K562 (cell line): ENCODE data around the gene IPCEF1. TPM values are rescaled to one million over a fixed set of nuclear protein-coding genes. Genes with fewer than 3 reads are reported as not detected.

ENCODE experiments used
- ATAC-seq: fragments of 200-7000 bp; cut with Tn5 transposase; 3 replicates; pipeline ENCODE4 v1.9.1; 2020; ENCODE audit warnings: moderate library complexity
- BruUV-seq: library from RNA; stranded (reverse); fragments of 400-500 nt; replicated peaks from 2 replicates; lab custom pipeline; 2021; lab: Mats Ljungman, UMichigan
- CTCF ChIA-PET: fragments of 300-600 bp; formaldehyde crosslinking; extraction: SDS; loops from one replicate; lab custom pipeline; 2021; ENCODE audit warnings: low intra/inter-chr PET ratio; lab: Yijun Ruan, JAX
- POLR2A ChIA-PET: fragments of 300-600, 350-650 bp; sonication (Branson Sonifier 250); formaldehyde crosslinking; extraction: SDS; loops from one replicate; lab custom pipeline; 2021; ENCODE audit warnings: antibody characterized with exemption, inconsistent platforms; lab: Yijun Ruan, JAX
- DNase-seq, 4 experiments: peaks; one replicate each; pipeline versions ENCODE4 v3.0.0 to v3.0.0-alpha.2; 2011 to 2018; ENCODE audit warnings: low spot score in 3 of 4, mixed read lengths in 3 of 4; ENCODE audit errors: extremely low read depth in 1 of 4
- FAIRE-seq: peaks from 2 replicates; lab custom pipeline; 2011; peaks lifted over from hg19 to GRCh38; lab: Jason Lieb, UNC
- H2AFZ ChIP-seq: 2 replicates; pipeline ENCODE4 v1.6.0; 2011; ENCODE audit warnings: low read depth, low read length, control low read depth, inconsistent platforms
- H3K27ac ChIP-seq: fragments of 200-600 bp; 3 replicates; pipeline ENCODE4 v1.8.0; 2011; ENCODE audit warnings: low read depth, mild to moderate bottlenecking, control low read depth, inconsistent platforms, low read length, moderate library complexity, mixed read lengths; ENCODE audit errors: extremely low read depth
- H3K27me3 ChIP-seq, 2 experiments: fragments of 300-600 bp in 1 of 2; 2 replicates in 1 of 2; 3 replicates in 1 of 2; pipeline versions ENCODE4 v1.6.0 to v1.8.0; 2011; ENCODE audit warnings: inconsistent platforms in 2 of 2, low read length in 2 of 2, mild to moderate bottlenecking in 1 of 2, mixed read lengths in 1 of 2, moderate library complexity in 1 of 2; ENCODE audit not compliant: control insufficient read depth in 2 of 2, insufficient read depth in 2 of 2
- H3K36me3 ChIP-seq: fragments of 300-600 bp; 3 replicates; pipeline ENCODE4 v1.8.0; 2011; ENCODE audit warnings: mild to moderate bottlenecking, low read length, inconsistent platforms; ENCODE audit not compliant: control insufficient read depth, insufficient read depth
- H3K4me1 ChIP-seq, 2 experiments: fragments of 200-600 bp in 1 of 2; replicated peaks in 1 of 2; 2 replicates in 1 of 2; 3 replicates in 1 of 2; pipeline versions ENCODE4 v1.5.1 to v1.8.0; 2011; ENCODE audit warnings: inconsistent platforms in 2 of 2, low read length in 2 of 2, mild to moderate bottlenecking in 1 of 2, mixed read lengths in 1 of 2, moderate library complexity in 1 of 2; ENCODE audit not compliant: control insufficient read depth in 2 of 2, insufficient read depth in 2 of 2
- H3K4me2 ChIP-seq: 2 replicates; pipeline ENCODE4 v1.6.1; 2011; ENCODE audit warnings: low read length, control low read depth, inconsistent platforms, mixed read lengths; ENCODE audit not compliant: insufficient read depth
- H3K4me3 ChIP-seq: fragments of 200-600 bp; sonication (generic), shearing (Covaris generic); 2 replicates; pipeline ENCODE4 v1.5.1; 2016; ENCODE audit warnings: control low read depth, inconsistent platforms
- H3K79me2 ChIP-seq: fragments of 200-600 bp; 3 replicates; pipeline ENCODE4 v1.8.0; 2011; ENCODE audit warnings: low read length, inconsistent platforms; ENCODE audit not compliant: control insufficient read depth, insufficient read depth
- H3K9ac ChIP-seq, 2 experiments: 2 replicates each; pipeline versions ENCODE4 v1.6.0 to v1.6.1; 2011; ENCODE audit warnings: low read depth in 2 of 2, low read length in 2 of 2, control low read depth in 1 of 2, inconsistent platforms in 1 of 2, mild to moderate bottlenecking in 1 of 2, mixed read lengths in 1 of 2; ENCODE audit not compliant: insufficient read depth in 1 of 2
- H3K9me1 ChIP-seq: one replicate; pipeline ENCODE4 v1.6.0; 2011; ENCODE audit warnings: inconsistent platforms, mild to moderate bottlenecking, low read length, moderate library complexity; ENCODE audit not compliant: control insufficient read depth, insufficient read depth
- H3K9me3 ChIP-seq: replicated peaks from 2 replicates; pipeline ENCODE4 v1.5.1; 2011; ENCODE audit warnings: low read depth, low read length, inconsistent platforms; ENCODE audit not compliant: control insufficient read depth, insufficient read depth
- H4K20me1 ChIP-seq: replicated peaks from 2 replicates; pipeline ENCODE4 v1.6.1; 2011; ENCODE audit warnings: low read length, inconsistent platforms, mixed read lengths; ENCODE audit not compliant: control insufficient read depth, insufficient read depth
- CBFA2T3 ChIP-seq: fragments of 450-650 bp; IDR thresholded peaks from 2 replicates; pipeline ENCODE4 v1.6.1; 2017
- CEBPB ChIP-seq: fragments of 450-650 bp; IDR thresholded peaks from 2 replicates; pipeline ENCODE4 v1.6.1; 2016; ENCODE audit warnings: missing genetic modification characterization, missing compliant biosample characterization
- ETV6 ChIP-seq, 3 experiments: fragments of 150-350 bp in 1 of 3; sonication (generic) in 1 of 3; formaldehyde crosslinking in 1 of 3; IDR thresholded peaks; 2 replicates each; pipeline versions ENCODE4 v1.6.1 to v1.8.0; 2014 to 2022; ENCODE audit warnings: borderline replicate concordance in 2 of 3, low read depth in 2 of 3, antibody characterized with exemption in 1 of 3, low read length in 1 of 3, mild to moderate bottlenecking in 1 of 3, missing genetic modification reagents in 1 of 3
- HBP1 ChIP-seq: fragments of 450-650 bp; formaldehyde crosslinking; IDR thresholded peaks from 2 replicates; pipeline ENCODE4 v1.4.0; 2022; ENCODE audit warnings: missing genetic modification characterization
- MAFF ChIP-seq: IDR thresholded peaks from 2 replicates; pipeline ENCODE4 v1.6.1; 2012; ENCODE audit warnings: low read length, improper control_type of control experiment
- MAFK ChIP-seq: IDR thresholded peaks from 2 replicates; pipeline ENCODE4 v1.6.1; 2011; ENCODE audit warnings: low read length, improper control_type of control experiment
- ZNF277 ChIP-seq: fragments of 250-450 bp; sonication (Bioruptor Pico); IDR thresholded peaks from 2 replicates; pipeline ENCODE4 v1.8.0; 2022; ENCODE audit warnings: inconsistent platforms, mild to moderate bottlenecking, moderate library complexity, borderline replicate concordance
- ZNF449 ChIP-seq: fragments of 250-450 bp; sonication (Bioruptor Pico); IDR thresholded peaks from 2 replicates; pipeline ENCODE4 v1.8.0; 2022; ENCODE audit warnings: moderate library complexity, mild to moderate bottlenecking, inconsistent platforms
- ZNF609 ChIP-seq: sonication (generic); formaldehyde crosslinking; IDR thresholded peaks from 2 replicates; pipeline ENCODE4 v1.8.1; 2023; ENCODE audit warnings: missing genetic modification reagents, mild to moderate bottlenecking, borderline replicate concordance
- ZNF780A ChIP-seq: fragments of 250-450 bp; sonication (Bioruptor Pico); IDR thresholded peaks from 2 replicates; pipeline ENCODE4 v1.5.0; 2021; ENCODE audit warnings: mild to moderate bottlenecking
- WGBS: fragments of 100-300 bp; shearing (Covaris generic); methylation state at CpG from one replicate; pipeline ENCODE4 v1.1.6; 2016; ENCODE audit warnings: low coverage, mixed read lengths; ENCODE audit not compliant: insufficient coverage; ENCODE audit errors: missing lambda C conversion rate; 5-methylcytosine and 5-hydroxymethylcytosine counted together
- in situ Hi-C: fragments of 300-500 bp; cut with MboI; formaldehyde crosslinking; loops from 4 replicates; pipeline ENCODE4 v1.15.0; 2018; ENCODE audit warnings: inconsistent platforms, mixed read lengths
- intact Hi-C: fragments of 100-400 bp; cut with micrococcal nuclease; formaldehyde crosslinking; loops from 2 replicates; pipeline ENCODE4 v1.14.2; 2022
- polyA plus RNA-seq, 8 experiments: library from polyadenylated mRNA; depleted of rRNA in 4 of 8; stranded (reverse) in 5 of 8; unstranded in 3 of 8; fragments of >200 nt; fragmentation: Nextera tagmentation in 2 of 8; fragmentation: Illumina TruSeq in 1 of 8; extraction: Ambion mirVana in 2 of 8; extraction: Trizol in 1 of 8; gene quantifications; 2 replicates each; pipeline versions ENCODE4 v1.2.1 to v1.2.3, GENCODE V29; 2011 to 2014; ENCODE audit warnings: inconsistent platforms in 1 of 8, missing spikeins in 1 of 8
- total RNA-seq, 7 experiments: library from RNA; depleted of rRNA in 6 of 7; stranded (reverse); fragments of >200 nt in 6 of 7; fragmentation: Illumina TruSeq in 2 of 7; extraction: Trizol in 2 of 7; gene quantifications; 2 replicates each; pipeline versions ENCODE4 v1.2.1 to v1.2.3, GENCODE V29; 2011 to 2021; ENCODE audit warnings: low replicate concordance in 1 of 7

IPCEF1 gene
- total and polyA plus RNA-seq, 9 of the 15 experiments (the other 6 are each of a cell fraction or from before 2014, with no cell fraction given) = 0.14 to 0.18 TPM; not detected in 7

- TF ChIP-seq ETV6 (IDR thresholded peaks at IDR 0.05; ENCODE audit: borderline replicate concordance in 1 of 2, low read depth in 2 of 2, low read length in 1 of 2) (no peak), ETV6 (CRISPR knock-in tag; IDR thresholded peaks at IDR 0.05; ENCODE audit: borderline replicate concordance) (no peak), ZNF449 (CRISPR knock-in tag) (no peak), CEBPB (tag) (no peak)
- TF ChIP-seq, all 486 proteins: peak for 0
Measured at GRCh38 chr6:154325142-154325541, 31.5 kb downstream of the IPCEF1 start (continued).

GRCh38 chr6:154320181-154320580 lies 36.4 kb downstream of the IPCEF1 start:
- DNase-seq (no peak), ATAC-seq (no peak), FAIRE-seq (no peak)
- intact Hi-C loops (no loop called here), in situ Hi-C loops (no loop called here)
- CTCF ChIA-PET = no interaction called here
- Histone ChIP-seq H2AFZ (no peak overlapping the region), H3K9me3 (no peaks in the 10 kb centered on the region), H3K27me3 (peaks cover 0 to 5% of the 10 kb centered on the region in 2 experiments; a peak in 1 of 5 replicates), H3K9ac (no peak overlapping the region), H3K27ac (no peak overlapping the region), H3K4me1 (no peaks in the 10 kb centered on the region), H3K9me1 (no peaks in the 10 kb centered on the region), H3K4me2 (no peak overlapping the region), H4K20me1 (no peaks in the 10 kb centered on the region), H3K36me3 (no peaks in the 10 kb centered on the region), H3K4me3 (no peak overlapping the region), H3K79me2 (no peaks in the 10 kb centered on the region)
- no TSS peak for BruUV-seq
- POLR2A ChIA-PET = no interaction called here
- WGBS = 0% methylated on average over 3 of the region's 3 CpGs
- TF ChIP-seq MAFK (no peak), ZNF277 (CRISPR knock-in tag) (no peak), ZNF780A (no peak), MAFF (no peak), ZNF609 (CRISPR knock-in tag) (no peak), HBP1 (CRISPR knock-in tag) (no peak), CBFA2T3 (no peak)
